ENCODE data around the gene STIMATE. TPM values are rescaled to one million over a fixed set of nuclear protein-coding genes. Genes with fewer than 3 reads are reported as not detected.

Gene STIMATE
- total RNA-seq (ENCODE audit: low replicate concordance): 10.2 and 17.3 TPM in 2 replicates

DNA sequence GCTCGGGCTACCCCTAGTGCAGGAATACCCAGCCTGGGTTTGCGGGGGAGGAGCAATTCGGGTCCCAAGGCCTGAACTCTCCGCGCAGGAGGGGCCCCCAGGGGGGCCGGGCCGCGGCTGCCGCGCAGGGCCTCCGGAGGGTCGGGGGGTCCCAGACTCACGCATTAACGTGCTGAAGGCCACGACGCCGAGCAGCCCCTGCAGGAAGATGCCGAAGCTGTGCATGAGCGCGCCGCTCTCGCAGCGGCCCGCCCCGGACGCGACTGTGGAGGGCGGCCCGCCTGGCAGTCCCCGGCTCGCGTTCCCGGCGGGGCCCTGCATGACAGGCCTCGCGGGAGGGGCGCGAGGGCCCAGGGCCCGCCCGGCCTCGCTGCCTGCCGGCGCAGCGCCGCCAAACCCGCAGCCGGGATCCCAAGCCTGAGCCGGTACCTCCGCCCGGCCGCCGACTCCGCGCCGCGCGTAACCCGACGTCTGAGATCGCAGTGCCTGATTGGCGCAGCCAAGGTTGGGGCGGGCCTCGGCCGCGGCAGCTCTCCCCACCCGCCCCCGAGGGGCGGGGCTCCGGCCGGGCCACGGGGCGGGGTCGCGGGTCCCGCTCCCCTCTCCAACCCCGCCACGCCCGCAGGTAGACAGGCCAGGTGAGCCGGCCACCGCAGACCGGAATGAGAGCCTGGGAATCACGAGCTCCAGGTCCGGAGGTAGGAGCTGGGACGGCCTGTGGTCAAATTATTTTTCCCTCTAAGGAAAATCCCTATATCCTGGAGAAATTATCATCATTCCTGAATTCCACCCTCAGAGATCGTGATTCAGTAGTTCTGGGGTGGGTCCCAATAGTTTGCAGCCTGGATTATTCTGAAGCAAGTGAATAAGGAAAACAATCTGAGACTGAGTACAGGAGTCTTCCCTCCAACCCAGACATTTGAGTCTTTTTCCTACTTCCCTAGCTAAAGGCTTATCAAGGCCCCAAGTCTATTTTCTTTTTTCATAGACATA lies at the start of gene STIMATE:
STIMATE (minus strand) TSS at position 419 of the 993 bp plus-strand sequence; CDS start at position 321, 98 bp downstream.
- Histone ChIP-seq H4K20me1 (ENCODE audit: low read depth) (peaks cover 8% of the 10 kb centered on the region), H3K4me2 (peak within 1 kb of the TSS; percentile 93), H3K79me2 (ENCODE audit: low read depth) (peaks cover 27% of the 10 kb centered on the region), H3K4me1 (peaks cover 6% of the 10 kb centered on the region), H3K36me3 (no peaks in the 10 kb centered on the region), H3K4me3 (peak within 1 kb of the TSS; percentile 88), H2AFZ (replicated peaks) (peak within 1 kb of the TSS; percentile 83), H3K9ac (peak within 1 kb of the TSS; percentile 50), H3K9me3 (ENCODE audit: low read depth) (no peaks in the 10 kb centered on the region), H3K27ac (no peak within 1 kb of the TSS), H3K27me3 (no peaks in the 10 kb centered on the region), H3F3A (ENCODE audit: low read depth) (peaks cover 8% of the 10 kb centered on the region)
- DNase-seq (ENCODE audit: low spot score): peak; percentile 94
- Mint-ChIP-seq H3K27ac (peak within 1 kb of the TSS; percentile 74), H3K36me3 (peaks cover 3% of the 10 kb centered on the region), H3K4me1 (peaks cover 13% of the 10 kb centered on the region), H3K4me3 (peak within 1 kb of the TSS; percentile 95), H3K27me3 (ENCODE audit: insufficient read depth, low read depth) (peaks cover 6% of the 10 kb centered on the region), H3K9me3 (no peaks in the 10 kb centered on the region)
- TF ChIP-seq EZH2phosphoT487 (IDR thresholded peaks at IDR 0.05) (no peak), EZH2 (IDR thresholded peaks at IDR 0.05) (peak; percentile 15)
- TF ChIP-seq, protein P1, sequence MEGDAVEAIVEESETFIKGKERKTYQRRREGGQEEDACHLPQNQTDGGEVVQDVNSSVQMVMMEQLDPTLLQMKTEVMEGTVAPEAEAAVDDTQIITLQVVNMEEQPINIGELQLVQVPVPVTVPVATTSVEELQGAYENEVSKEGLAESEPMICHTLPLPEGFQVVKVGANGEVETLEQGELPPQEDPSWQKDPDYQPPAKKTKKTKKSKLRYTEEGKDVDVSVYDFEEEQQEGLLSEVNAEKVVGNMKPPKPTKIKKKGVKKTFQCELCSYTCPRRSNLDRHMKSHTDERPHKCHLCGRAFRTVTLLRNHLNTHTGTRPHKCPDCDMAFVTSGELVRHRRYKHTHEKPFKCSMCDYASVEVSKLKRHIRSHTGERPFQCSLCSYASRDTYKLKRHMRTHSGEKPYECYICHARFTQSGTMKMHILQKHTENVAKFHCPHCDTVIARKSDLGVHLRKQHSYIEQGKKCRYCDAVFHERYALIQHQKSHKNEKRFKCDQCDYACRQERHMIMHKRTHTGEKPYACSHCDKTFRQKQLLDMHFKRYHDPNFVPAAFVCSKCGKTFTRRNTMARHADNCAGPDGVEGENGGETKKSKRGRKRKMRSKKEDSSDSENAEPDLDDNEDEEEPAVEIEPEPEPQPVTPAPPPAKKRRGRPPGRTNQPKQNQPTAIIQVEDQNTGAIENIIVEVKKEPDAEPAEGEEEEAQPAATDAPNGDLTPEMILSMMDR (IDR thresholded peaks at IDR 0.05): no peak

DNA sequence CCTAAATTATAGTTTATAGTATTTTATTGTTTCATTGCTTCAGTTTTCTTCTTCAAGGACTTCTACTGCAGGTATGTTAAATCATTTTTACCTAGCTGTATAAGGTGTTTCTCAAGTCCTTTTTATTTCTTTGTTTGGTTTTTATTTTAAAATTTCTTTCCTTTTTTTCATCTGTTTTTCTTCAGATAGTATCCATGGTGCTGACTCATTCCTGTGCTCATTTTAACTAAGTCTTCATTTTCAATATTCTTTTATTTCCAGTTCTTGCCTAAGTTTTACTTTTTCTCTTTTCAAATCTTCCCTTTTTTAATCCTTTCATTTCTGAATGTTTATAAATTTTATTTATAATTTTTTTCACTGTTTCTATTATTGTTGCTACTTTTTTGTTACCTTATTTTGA lies 42.3 kb upstream of the STIMATE start:
- Histone ChIP-seq H3K79me2 (ENCODE audit: low read depth) (no peaks in the 10 kb centered on the region), H3K4me1 (peaks cover 9% of the 10 kb centered on the region), H2AFZ (replicated peaks) (no peak overlapping the region), H3K9me3 (ENCODE audit: low read depth) (no peaks in the 10 kb centered on the region), H3K27ac (no peak overlapping the region), H3K4me3 (no peak overlapping the region), H3K9ac (no peak overlapping the region), H4K20me1 (ENCODE audit: low read depth) (no peaks in the 10 kb centered on the region), H3K27me3 (no peaks in the 10 kb centered on the region), H3F3A (ENCODE audit: low read depth) (peaks cover 3% of the 10 kb centered on the region), H3K4me2 (no peak overlapping the region), H3K36me3 (no peaks in the 10 kb centered on the region)
- no peak for DNase-seq (ENCODE audit: low spot score)
- Mint-ChIP-seq H3K27me3 (ENCODE audit: insufficient read depth, low read depth) (no peaks in the 10 kb centered on the region), H3K4me1 (peaks cover 2% of the 10 kb centered on the region), H3K36me3 (peaks cover 8% of the 10 kb centered on the region), H3K4me3 (no peak overlapping the region), H3K27ac (no peak overlapping the region), H3K9me3 (no peaks in the 10 kb centered on the region)
- TF ChIP-seq, protein P1 (IDR thresholded peaks at IDR 0.05): no peak
- TF ChIP-seq EZH2phosphoT487 (IDR thresholded peaks at IDR 0.05) (no peak), EZH2 (IDR thresholded peaks at IDR 0.05) (no peak)

DNA sequence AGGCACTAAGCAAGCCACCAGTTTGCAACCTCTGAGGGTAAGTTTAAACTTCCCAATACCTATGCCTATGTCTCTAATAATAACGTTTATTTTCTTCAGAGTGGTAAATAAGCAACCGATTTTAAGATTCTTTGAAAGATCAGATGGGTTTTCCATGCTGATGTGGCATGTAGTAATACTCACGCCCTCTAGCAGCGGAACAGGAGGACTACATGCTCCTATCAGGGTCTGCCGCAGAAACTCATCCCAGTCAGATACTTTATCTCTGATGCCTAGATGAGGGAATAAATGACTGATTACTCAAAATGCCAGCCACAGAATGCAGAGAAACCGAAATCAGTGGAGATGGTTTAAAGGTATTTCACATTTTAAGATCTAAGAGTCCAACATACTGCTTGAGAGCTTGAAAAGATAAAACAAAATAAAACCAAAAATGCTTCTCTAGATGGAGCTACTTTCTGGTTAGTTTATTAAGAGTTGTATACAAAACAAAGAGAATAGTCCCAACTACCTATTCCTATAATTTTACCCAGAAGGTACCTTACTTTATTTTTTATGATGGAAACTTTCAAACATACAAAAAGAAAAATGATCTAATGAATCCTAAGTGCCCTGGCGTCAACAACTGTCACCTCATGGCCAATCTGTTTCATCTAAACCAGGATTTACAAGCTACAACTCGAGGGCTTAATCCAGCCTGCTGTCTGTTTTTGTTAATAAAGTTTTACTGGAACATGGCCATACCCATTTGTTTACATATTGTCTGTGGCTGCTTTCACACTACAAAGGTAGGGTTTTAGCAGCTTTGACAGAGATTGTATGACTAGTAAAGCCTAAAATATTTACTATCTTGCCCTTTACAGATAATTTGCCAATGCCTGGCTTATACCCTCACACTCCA lies 37.5 kb upstream of the STIMATE start:
- H2AFZ ChIP-seq (replicated peaks): no peak overlapping the region
- no peaks in the 10 kb centered on the region for H3K79me2 ChIP-seq (ENCODE audit: low read depth)
- H3K4me3 Mint-ChIP-seq: no peak overlapping the region
- TF ChIP-seq, protein P1 (IDR thresholded peaks at IDR 0.05): peak; percentile 77
- no peak for TF ChIP-seq EZH2phosphoT487 (IDR thresholded peaks at IDR 0.05)
- H3K9ac ChIP-seq: no peak overlapping the region
- peak; percentile 72 for DNase-seq (ENCODE audit: low spot score)
- H3K27me3 Mint-ChIP-seq (ENCODE audit: insufficient read depth, low read depth): no peaks in the 10 kb centered on the region
- peaks cover 3% of the 10 kb centered on the region for H3K4me1 Mint-ChIP-seq
- H3K36me3 Mint-ChIP-seq: no peaks in the 10 kb centered on the region
- H3K9me3 ChIP-seq (ENCODE audit: low read depth): no peaks in the 10 kb centered on the region
- H3K27ac ChIP-seq: no peak overlapping the region
- peaks cover 1% of the 10 kb centered on the region for H3K4me1 ChIP-seq
- H3K36me3 ChIP-seq: no peaks in the 10 kb centered on the region
- no peak overlapping the region for H3K4me3 ChIP-seq
- H3F3A ChIP-seq (ENCODE audit: low read depth): no peaks in the 10 kb centered on the region
- no peak overlapping the region for H3K27ac Mint-ChIP-seq
- H3K27me3 ChIP-seq: no peaks in the 10 kb centered on the region
- no peaks in the 10 kb centered on the region for H4K20me1 ChIP-seq (ENCODE audit: low read depth)
- H3K9me3 Mint-ChIP-seq: no peaks in the 10 kb centered on the region
- H3K4me2 ChIP-seq: no peak overlapping the region

Data from neural progenitor cell (in vitro differentiated cells).